HG02852 (cell line): ENCODE data around the gene TMEM258.
A peak's percentile ranks its signal among the peaks of the same experiment; 100 is the strongest.

ENCODE experiments used
- ATAC-seq: cut with Tn5 transposase; IDR thresholded peaks from one replicate; pipeline ENCODE4 v1.9.1; 2021; ENCODE audit warnings: mild to moderate bottlenecking, moderate library complexity; ENCODE audit not compliant: unreplicated experiment

The TMEM258 gene

DNA sequence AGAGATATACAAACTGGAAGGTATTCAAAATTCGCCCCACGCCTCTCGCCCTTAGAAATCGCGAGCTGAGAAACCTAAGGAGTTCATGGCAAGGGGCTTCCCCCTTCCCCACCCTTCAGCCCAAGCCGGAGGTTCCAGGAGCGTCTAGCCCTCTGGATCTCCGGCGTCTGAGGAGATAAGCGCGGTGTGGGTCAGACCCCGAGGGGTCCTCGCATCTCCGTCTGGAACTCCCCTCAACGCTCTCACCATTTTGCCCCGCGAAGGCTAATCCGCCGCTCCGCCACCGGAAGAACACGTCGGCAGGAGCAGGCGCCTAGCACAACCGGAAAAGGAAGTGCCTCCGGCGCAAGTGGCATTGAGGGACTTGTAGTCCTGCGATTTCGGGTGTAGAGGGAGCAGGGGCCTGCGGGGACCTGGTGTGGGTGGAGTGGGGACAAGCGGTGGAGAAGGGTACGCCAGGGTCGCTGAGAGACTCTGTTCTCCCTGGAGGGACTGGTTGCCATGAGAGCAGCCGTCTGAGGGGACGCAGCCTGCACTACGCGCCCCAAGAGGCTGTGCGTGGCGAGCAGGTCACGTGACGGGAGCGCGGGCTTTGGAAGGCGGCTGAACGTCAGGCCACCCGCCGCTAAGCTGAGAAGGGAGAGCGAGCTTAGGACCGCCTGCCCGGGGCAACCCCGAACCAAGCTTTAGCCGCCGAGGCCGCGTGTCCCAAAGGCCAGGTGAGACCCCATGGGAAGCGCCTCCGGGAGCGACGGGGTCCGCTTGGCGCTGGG, at the start of gene TMEM258, which contains the start of gene FEN1:
TMEM258 (minus strand) TSS at position 290 of the 773 bp plus-strand sequence; CDS start at position 249, 41 bp downstream.
FEN1 (plus strand) TSS at position 602 of the 773 bp plus-strand sequence. CDS start 2,451 bp downstream, outside the sequence.
- ATAC-seq = peak; percentile 84

DNA sequence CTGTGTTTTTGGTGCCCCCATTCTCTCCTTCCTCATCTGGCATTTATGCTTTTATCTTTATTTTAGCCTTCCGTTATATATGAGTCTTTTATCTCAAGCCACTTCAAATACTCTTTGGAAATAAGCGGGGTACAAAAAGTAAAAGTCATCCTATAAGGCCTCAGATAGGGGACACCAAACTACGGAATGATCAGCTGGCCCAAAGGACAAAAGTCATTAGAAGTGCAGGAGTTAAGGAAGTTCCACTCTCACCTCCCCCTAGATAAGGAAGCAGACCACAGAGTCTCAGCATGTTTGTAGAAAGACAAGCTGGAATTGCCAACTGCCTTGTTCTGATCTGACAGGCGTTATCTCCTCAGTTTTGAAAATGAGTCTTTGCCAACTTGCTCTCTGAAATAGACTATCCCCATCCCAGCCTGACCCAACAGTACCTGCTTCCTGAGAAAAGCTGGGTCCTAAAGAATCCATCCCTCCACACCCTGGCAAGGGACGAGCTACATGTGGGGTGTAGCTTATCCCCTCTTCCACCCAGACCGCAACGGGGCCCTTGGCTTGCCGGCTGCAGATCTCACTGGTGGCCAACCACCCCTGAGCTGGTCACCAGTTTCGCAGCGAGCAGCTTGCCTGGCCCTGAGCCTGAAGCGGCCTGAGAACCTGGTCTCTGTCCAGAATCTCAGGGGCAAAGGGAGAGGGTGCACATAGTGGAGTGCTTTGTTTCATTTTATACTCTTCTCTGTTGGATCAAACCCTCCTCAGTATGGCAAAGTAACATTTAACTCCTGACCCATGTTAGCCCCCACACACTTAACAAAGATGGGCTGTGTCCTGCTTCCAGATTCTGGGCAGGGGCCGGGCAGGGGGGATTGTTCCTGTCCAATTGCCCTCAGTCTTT, 49.5 kb upstream of the TMEM258 start:
- no peak for ATAC-seq

DNA sequence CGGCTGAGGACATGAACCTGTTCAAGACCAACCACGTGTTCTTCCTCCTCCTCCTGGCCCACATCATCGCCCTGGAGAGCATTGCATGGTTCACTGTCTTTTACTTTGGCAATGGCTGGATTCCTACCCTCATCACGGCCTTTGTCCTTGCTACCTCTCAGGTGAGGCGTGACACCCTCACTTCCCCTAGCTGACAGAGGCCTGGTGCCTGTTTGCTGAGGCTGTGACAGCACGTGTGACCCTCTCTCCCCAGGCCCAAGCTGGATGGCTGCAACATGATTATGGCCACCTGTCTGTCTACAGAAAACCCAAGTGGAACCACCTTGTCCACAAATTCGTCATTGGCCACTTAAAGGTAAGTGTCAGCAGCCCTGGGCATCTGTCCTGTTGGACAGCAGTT, 48.0 kb upstream of the TMEM258 start:
- no peak for ATAC-seq

DNA sequence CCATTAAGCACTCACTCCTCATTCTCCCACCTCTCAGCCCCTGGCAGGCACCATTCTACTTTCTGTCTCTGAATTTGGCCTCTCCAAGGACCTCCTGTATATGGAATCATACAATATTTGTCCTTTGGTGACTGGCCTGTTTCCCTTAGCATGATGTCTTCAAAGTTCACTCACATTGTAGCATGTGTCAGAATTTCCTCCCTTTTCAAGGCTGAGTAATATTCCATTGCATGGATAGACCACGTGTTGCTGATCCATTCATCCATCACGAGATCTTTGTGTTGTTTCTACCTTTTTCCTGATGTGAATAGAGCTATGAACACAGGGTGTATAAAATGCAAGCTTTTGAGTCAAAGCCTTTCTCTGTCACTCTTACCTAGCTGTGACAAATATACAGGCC, 47.3 kb upstream of the TMEM258 start:
- no peak for ATAC-seq

DNA sequence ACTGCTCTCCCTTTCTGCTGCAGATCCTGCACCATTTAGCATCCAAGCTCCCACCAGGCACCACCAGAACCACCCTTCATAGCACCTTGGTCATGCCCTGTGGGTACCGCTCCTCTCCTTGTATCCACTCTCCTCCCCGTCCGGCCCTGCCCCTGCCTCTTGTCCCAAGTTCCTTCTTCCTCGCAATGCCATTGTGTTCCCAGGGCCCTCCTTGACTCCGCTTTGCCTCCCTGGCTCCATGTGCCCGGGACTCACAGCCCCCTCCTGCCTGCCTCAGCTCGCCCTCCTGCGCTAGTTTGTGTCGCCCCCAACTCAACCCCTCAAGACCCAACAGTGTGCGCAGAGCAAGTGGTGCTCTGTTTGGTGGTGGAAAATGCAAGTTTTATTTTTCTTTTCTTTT, 46.5 kb upstream of the TMEM258 start:
- no peak for ATAC-seq

DNA sequence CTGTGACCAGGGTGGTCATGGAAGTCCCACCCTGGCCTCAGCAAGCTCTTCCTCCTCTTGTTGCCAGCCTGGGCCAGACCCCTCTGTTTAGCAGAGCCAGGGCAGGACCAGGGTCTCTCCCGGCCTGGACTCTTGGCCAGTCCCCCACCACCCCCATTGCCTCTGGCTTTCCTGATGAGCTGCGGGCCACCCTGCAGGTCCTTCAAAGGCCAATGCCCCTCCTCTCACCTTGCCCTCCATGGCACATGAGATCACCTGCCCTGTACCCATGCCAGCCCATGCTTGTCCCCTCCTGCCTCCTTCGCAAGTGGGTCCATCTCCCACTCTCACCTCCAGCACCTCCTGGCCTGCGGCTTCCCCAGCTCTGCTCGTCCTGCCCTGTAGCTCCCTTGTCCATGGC, 46.1 kb upstream of the TMEM258 start:
- no peak for ATAC-seq

DNA sequence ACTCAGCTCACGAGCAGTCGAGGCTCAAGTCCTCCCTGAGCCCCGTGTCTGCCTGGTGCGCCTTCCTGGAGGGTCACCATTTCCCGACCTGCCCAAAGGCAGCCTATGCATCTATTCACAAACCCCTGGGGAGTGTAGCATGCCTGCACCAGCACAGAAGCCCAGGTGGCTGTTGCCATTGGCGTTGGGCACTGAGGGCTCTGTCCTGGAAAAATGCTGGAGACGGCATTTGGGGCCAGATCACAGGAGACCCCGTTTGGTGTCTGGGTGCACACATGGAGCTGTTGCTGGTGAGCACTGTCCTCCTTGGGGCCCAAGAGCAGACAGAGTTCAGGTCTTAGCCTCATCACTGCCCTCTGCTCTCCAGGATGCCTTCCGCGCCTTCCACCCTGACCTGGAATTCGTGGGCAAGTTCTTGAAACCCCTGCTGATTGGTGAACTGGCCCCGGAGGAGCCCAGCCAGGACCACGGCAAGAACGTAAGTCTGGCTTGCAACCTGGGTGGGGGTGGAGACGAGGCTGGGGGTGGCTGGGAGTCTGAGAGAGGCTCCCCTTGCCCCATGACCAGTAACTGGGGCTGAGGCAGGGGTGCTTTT, 45.1 kb upstream of the TMEM258 start:
- ATAC-seq = no peak

DNA sequence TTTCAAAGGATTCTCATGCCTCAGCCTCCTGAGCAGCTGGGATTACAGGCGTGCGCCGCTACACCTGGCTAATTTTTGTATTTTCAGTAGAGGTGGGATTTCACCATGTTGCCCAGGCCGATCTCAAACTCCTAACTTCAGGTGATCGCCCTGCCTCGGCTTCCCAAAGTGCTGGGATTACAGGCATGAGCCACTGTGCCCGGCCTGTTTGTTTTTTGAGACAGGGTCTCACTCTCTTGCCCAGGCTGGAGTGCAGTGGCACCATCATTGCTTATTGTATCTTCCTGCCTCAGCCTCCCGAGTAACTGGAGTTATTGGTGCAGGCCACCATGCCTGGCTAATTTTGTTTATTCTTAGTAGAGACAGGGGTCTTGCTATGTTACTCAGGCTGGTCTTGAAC, 43.8 kb upstream of the TMEM258 start:
- ATAC-seq = no peak

DNA sequence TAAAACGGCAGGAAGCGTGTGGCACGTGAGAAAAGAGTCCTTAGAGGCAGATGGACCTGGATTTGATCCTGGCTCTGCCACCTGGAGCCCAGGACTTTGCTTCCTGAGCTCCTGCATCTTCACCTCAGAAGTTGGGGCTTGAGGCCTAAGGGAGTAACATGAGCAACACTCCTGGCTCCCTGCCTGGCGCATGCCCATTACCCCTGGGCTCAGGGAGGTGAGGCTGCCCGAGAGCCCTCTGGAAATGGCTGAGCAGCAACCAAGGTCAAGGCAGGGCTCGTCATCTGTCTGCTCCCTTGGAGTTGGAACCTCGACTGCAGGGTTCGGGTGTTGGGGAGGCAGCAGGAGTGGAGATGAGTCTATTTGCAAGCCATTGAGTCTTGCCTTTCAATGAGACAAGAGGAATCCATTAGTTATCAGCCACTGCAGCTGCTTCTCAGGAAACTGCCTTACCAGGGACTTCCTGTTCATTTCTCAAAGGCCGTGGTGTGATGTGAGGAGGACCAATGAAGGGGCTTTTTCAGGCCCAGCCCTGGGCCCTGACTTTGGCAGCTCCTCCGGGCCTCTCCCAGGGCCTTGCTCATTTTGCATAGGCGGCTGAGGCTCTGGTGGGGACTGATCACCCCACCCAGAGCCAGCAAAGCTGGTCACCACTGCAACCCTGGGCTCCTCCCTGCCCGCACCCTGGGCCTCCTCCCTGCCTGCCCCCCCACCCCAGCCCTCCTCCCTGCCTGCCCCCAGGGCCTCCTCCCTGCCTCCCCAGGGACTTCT, 42.1 kb upstream of the TMEM258 start:
- ATAC-seq = peak; percentile 92

DNA sequence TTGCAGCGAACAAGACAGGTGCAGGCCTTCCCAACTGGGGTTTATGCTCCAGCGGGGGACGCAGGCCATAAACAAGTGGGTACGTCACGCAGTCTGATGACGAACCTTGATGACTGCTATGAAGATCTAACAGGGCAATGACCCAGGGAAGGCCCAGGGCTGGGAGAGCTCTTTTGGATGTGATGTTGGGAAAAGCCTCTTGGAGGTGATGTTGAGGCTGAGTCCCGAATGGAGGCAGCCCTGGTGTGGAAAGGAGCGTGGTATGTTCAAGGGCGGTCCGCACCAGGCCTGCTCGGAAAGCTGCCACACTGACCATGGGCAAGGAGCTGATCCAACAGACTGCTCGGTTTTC, 41.5 kb upstream of the TMEM258 start:
- no peak for ATAC-seq

DNA sequence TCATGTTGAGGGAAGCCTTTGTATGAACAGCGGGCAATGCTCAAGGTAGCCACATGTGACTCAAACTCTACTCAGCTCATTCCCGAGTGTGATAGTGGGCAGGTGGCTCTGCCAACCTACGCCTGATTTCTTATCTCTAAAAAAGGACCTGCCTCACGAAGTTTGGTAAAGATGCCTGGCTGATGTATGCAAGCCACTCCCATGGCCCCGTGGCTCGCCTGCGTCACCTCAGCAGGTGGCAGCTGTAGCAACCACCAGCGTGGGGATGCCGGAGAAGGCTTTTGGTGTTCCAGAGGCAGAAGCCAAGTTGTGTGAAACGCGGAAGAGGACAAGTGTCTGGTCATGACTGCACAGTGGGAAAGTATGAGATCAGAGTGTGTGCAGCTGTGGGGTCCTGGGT, 41.1 kb upstream of the TMEM258 start:
- ATAC-seq = no peak

DNA sequence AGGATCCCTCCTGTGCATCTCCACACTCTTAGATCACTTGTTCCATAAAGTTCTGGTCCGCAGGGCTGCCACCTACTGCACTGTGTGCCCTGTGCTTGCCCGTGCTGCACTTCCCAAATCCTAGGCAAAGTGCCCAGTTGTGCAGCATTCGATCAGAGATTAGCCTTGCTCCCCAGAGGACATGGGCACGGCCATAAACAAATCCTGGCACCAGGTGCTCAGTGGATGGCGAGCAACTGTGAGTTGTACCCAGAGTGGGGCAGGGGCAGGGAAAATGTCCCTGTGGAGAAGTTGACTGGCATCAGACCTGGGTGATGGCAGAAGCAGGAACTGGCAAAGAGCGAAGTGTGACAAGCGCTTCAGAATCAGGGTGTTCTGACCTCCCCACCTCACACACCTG, 40.4 kb upstream of the TMEM258 start:
- ATAC-seq = no peak

DNA sequence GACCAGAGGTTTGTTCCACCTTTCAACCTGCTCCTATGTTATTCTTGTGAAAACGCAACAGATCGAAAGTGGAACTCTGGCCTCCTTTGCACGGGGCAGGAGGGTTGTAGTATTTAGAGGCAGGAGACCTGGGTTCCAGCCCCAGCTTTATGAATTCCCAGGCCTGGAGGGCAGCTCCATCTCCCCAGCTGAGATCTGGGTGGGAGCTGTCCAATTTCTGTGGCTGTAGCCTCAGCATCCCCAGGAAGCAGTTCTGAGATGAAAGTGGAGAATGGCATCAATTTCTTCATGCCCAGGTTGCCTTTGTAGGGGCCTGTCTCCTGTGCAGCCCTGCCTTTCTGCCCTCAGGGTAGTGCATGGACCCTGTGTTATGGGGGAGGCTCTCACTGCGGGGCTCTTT, 39.8 kb upstream of the TMEM258 start:
- ATAC-seq = no peak

DNA sequence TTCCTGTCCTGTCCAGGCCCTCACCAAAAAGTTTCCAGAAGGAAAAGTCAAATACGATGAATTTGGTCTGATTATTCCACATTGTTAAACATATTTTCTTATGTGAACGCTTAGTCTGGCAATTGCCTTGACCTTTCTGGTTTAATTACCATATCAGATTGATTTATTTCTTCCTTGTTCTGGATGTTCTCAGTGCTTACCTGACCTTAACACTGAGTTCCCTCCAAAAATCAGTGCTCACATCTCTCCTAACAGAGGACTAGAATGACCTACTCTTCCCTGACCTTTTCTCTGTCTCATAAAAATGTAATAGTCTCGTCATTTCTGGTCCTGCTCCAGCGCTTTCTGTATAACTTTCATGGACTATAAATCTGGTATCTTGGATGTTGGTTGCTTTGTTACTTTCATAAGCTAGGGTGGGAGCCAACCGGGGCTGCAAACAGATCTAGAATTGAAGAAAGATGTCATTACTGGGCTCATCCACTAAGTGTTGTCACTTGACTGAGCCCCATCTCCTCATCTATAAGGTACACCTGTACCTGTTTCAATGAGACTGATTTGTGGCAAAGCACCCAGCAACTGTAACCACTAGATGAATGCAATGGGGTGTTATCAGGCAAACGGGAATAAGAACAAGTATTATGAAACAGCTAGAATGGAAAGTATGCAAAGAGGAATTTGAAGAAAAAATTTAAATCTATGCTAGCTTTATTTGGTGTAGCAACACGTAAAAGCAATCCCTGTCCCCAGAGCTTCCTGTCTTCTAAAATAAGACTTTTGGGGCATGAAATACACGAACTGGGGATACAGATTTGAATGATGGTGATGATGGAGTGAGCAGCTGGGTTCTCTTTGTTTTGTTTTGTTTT, 38.1 kb upstream of the TMEM258 start:
- no peak for ATAC-seq

DNA sequence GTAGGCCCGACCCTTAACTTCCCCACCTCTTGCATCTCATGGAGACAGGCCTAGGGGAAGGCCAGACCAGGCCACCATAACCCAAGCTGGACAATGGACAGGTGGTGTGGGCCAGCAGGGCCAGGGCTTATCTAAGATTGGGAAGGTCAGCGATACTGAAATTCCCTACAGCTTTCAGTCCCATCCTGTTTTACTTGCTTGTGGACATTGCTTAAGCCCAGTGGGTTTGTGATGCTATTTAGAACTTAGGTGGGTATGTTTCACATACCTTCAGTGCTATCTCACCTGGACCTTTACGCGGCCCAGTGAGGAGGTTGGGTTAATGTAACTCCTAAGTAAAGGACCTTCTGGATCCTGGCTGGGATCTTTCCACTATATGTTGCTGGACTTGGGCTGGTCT, 37.4 kb upstream of the TMEM258 start:
- ATAC-seq = no peak

DNA sequence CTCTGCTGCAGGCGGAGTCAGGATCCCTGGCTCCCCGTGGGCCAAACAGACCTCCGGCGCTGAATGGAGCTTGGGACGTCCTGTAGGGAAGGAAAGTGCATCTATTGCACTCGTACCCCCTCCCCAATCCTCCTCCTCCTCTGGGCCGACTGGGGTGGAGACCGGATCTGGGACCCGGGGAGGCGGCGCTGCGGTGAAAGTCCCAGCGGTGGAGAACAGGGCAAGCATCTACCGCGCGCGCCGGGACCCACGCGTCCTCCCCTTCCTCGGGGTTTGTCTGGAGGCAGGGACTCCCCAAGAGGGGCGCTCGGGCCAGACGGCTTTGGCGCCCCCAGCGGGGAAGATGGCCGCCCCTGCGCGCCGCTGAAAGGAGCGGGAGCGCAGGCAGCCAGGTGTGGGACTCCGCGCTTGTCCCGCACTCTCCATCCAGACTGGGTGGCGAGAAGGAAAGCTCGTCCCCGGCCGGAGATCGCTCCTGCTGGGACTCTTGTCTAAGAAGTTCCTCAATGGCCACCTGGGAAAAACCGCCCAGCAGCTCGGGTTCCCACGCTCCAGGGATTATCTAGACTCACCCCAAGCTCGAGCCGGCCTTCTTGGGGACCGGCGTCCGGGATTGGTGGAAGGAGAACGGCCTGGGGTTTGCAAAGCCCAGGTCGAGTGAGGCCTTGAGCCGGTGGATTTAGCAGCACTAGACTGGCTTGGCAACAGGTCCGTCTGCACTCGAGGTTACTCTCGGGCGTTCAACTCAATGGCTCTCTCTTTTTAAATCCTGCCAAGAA, 36.4 kb upstream of the TMEM258 start:
- ATAC-seq = peak; percentile 36

DNA sequence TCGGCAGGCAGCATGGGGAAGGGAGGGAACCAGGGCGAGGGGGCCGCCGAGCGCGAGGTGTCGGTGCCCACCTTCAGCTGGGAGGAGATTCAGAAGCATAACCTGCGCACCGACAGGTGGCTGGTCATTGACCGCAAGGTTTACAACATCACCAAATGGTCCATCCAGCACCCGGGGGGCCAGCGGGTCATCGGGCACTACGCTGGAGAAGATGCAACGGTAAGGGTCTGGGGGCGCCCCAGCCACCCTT, 35.9 kb upstream of the TMEM258 start:
- peak; percentile 5 for ATAC-seq

DNA sequence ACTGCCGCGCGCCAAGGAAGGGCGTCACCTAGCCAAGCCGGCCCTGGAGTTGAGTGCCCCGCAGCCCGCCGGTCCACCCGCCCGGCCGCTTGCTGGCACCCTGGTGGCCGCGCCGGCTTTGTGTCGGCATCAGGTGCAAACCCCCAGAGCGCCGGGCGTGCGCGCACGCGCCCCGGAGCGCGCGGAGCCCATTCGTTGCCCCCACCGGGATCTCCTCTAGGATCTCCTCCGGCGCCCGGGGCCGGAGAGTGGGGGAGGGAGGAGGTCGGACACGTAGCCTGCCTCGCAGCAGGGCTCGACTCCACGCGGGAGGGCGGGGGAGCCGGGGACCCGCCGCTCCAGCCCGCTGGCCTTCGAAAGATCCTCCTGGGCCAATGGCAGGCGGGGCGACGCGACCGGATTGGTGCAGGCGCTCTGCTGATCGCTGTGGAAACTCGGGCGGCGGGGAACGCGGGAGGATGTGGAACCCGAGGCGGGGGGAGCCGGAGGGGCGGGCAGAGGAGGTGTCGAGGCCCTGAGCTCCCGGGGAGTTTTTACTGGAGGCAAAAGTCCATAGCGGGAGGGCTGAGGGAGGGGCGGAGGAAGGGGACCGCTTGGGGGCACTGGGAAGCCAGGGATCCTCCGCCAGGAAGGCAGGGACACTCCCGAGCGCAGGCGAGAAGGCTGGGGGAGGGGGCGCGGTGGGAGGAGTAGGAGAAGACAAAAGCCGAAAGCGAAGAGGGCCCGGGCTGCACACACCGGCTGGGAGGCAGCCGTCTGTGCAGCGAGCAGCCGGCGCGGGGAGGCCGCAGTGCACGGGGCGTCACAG, 35.4 kb upstream of the TMEM258 start, which contains the start of gene FADS2:
FADS2 (plus strand) TSS at position 730 of the 808 bp plus-strand sequence. CDS start 91 bp downstream, outside the sequence.
- peak; percentile 76 for ATAC-seq
